Ovary (tissue), 9 donors: ENCODE data around the gene ANO1. TPM values are rescaled to one million over a fixed set of nuclear protein-coding genes. Genes with fewer than 3 reads are reported as not detected.

Experiments used
- DNase-seq, 5 donors: peaks; one replicate each; pipeline ENCODE4 v3.0.0-alpha.2; 2019 to 2020
- H3K27ac ChIP-seq, 2 donors: fragments of 200-600 bp; one replicate each; pipeline versions ENCODE4 v1.5.1 to v1.8.0; 2019 to 2022
- H3K27me3 ChIP-seq: fragments of 200-600 bp; one replicate; pipeline ENCODE4 v1.8.0; 2022
- H3K36me3 ChIP-seq: fragments of 200-600 bp; sonication (generic); one replicate; pipeline ENCODE4 v1.5.1; 2019
- H3K4me1 ChIP-seq: one replicate; pipeline ENCODE4 v1.8.1; 2013; ENCODE audit warnings: mild to moderate bottlenecking, moderate library complexity; ENCODE audit not compliant: insufficient read depth
- H3K4me3 ChIP-seq: fragments of 200-600 bp; sonication (generic); one replicate; pipeline ENCODE4 v1.5.1; 2017
- H3K9me3 ChIP-seq, 2 donors: fragments of 200-600 bp in 1 of 2; sonication (generic) in 1 of 2; one replicate each; pipeline versions ENCODE4 v1.5.1 to v1.8.1; 2013 to 2019; ENCODE audit warnings: mild to moderate bottlenecking in 1 of 2, moderate library complexity in 1 of 2
- EP300 ChIP-seq: sonication (generic); formaldehyde crosslinking; IDR thresholded peaks from one replicate; pipeline ENCODE4 v1.6.1; 2017; ENCODE audit warnings: antibody characterized with exemption
- POLR2A ChIP-seq: fragments of 450-650 bp; IDR thresholded peaks from one replicate; pipeline ENCODE4 v1.6.1; 2017; ENCODE audit warnings: antibody characterized with exemption, mild to moderate bottlenecking, moderate library complexity
- WGBS, 3 donors: extraction: QIAGEN DNeasy Blood & Tissue Kit in 1 of 3; methylation state at CpG; one replicate each; pipeline versions ENCODE4 v1.1.5 to v1.1.7; 2013 to 2017; 5-methylcytosine and 5-hydroxymethylcytosine counted together
- intact Hi-C, 4 donors: fragments of 100-400 bp; cut with DNase I; formaldehyde crosslinking; loops; one replicate each; pipeline versions ENCODE4 v1.11.0 to v1.15.1; 2022 to 2023
- polyA plus RNA-seq, 2 donors: library from polyadenylated mRNA; stranded (reverse); fragments of 200-250 nt in 1 of 2; fragments of 350-450 nt in 1 of 2; fragmentation: Illumina TruSeq in 1 of 2; extraction: RNeasy Lipid Tissue Mini Kit (QIAGEN cat#74804) in 1 of 2; gene quantifications; one replicate each; pipeline ENCODE4 v1.2.3, GENCODE V29; 2013 to 2014
- total RNA-seq, 7 donors: library from RNA; depleted of rRNA in 2 of 7; stranded (reverse); fragments of >200 nt in 2 of 7; fragmentation: NEBNext Ultra II Directional in 3 of 7; extraction: Animal tissue kit (Norgen Biotek cat#: 25700) in 3 of 7; gene quantifications; one replicate each; pipeline versions ENCODE4 v1.1.0 to v1.2.4, GENCODE V29; 2016 to 2023
- TF ChIP-seq, protein P1 (sequence below), 3 donors: fragments of 450-650 bp in 2 of 3; fragments of 200-600 bp in 1 of 3; IDR thresholded peaks; one replicate each; pipeline versions ENCODE4 v1.5.1 to v1.8.0; 2016 to 2022; ENCODE audit warnings: antibody characterized with exemption in 3 of 3, mild to moderate bottlenecking in 1 of 3
- donor health status: DM: no; HTN: no; CAD: no; lungs with moderate emphysema.
- donor health status: DM: no; HTN: no; CAD: no.
- donor health status: Bipolar disorder and iron deficiency.
- donor health status: DM: yes; HTN: yes; CAD: no.
- donor health status: DM: no; HTN: no; CAD: no.
- donor health status: DM: yes; HTN: yes; CAD: no.

Gene ANO1
- total and polyA plus RNA-seq, 9 donors: 1.7 to 59.1 (median 8.6) TPM

DNA sequence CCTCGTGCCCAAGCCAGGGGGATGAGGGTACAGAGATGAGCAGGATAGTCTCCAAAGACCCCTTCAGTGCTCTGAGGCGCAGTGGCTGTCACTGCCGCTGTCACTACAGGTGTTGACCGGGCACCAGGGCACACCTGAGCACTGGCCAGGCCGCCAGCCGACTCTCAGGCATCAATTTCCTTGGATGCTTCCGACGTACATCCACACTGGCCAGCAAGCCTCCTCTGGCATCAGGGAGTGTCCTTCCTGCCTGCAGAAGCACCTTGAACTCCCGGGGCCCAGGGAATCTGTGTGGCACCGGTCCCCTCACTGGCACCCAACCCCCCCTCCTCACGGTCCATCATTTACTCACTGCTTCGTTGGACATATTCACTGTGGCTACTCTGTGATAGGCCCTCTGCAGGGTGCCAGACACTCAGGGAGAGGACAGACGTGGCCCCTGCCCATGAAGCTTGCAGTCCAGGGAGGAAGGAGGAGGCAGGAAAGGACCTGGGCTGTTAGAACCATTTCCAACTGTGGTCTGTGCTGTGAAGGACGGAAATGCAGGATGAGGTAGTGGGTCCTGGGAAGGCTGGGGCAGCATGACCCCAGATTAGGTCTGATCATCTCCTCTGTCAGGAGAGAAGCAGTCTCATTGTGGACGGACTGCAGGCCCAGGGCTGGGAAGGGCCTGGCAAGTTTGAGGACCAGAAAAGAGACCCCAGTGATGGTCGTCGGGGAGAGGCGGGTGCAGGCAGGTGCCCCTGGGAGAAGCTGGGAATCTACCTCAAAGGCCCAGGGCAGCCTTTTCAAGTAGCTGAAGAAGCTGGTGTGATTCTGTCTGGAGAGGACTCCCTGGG is 46.3 kb upstream of the ANO1 start:
- 79 to 80% (median 79%) methylated on average over 18 of the region's 18 CpGs for WGBS, 3 donors
- H3K9me3 ChIP-seq: no peaks in the 10 kb centered on the region
- TF ChIP-seq POLR2A (no peak), EP300 (no peak)
- TF ChIP-seq, protein P1, sequence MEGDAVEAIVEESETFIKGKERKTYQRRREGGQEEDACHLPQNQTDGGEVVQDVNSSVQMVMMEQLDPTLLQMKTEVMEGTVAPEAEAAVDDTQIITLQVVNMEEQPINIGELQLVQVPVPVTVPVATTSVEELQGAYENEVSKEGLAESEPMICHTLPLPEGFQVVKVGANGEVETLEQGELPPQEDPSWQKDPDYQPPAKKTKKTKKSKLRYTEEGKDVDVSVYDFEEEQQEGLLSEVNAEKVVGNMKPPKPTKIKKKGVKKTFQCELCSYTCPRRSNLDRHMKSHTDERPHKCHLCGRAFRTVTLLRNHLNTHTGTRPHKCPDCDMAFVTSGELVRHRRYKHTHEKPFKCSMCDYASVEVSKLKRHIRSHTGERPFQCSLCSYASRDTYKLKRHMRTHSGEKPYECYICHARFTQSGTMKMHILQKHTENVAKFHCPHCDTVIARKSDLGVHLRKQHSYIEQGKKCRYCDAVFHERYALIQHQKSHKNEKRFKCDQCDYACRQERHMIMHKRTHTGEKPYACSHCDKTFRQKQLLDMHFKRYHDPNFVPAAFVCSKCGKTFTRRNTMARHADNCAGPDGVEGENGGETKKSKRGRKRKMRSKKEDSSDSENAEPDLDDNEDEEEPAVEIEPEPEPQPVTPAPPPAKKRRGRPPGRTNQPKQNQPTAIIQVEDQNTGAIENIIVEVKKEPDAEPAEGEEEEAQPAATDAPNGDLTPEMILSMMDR (IDR thresholded peaks at IDR 0.05): no peak
- H3K4me1 ChIP-seq: no peaks in the 10 kb centered on the region
- no peak for DNase-seq
- H3K4me3 ChIP-seq: no peak overlapping the region
- no peaks in the 10 kb centered on the region for H3K27me3 ChIP-seq
- intact Hi-C loops: no loop called here
- no peaks in the 10 kb centered on the region for H3K36me3 ChIP-seq
- no peak overlapping the region for H3K27ac ChIP-seq

GRCh38 chr11:70032470-70032795 is 45.7 kb upstream of the ANO1 start:
- Histone ChIP-seq H3K9me3 (no peaks in the 10 kb centered on the region), H3K4me1 (no peaks in the 10 kb centered on the region), H3K4me3 (no peak overlapping the region), H3K27ac (no peak overlapping the region), H3K36me3 (no peaks in the 10 kb centered on the region), H3K27me3 (no peaks in the 10 kb centered on the region)
- WGBS, 3 donors: 46 to 69% (median 60%) methylated on average over 6 of the region's 6 CpGs
- TF ChIP-seq, protein P1 (IDR thresholded peaks at IDR 0.05): no peak
- no peak for TF ChIP-seq EP300
- DNase-seq: no peak
- intact Hi-C loops: no loop called here

GRCh38 chr11:70032943-70033710 is 45.0 kb upstream of the ANO1 start:
- no peak for DNase-seq
- WGBS, 3 donors: 83 to 85% (median 84%) methylated on average over 19 of the region's 19 CpGs
- TF ChIP-seq, protein P1 (IDR thresholded peaks at IDR 0.05): no peak
- TF ChIP-seq EP300: no peak
- TF ChIP-seq POLR2A: no peak
- Histone ChIP-seq H3K27me3 (no peaks in the 10 kb centered on the region), H3K9me3 (no peaks in the 10 kb centered on the region), H3K4me1 (no peaks in the 10 kb centered on the region), H3K36me3 (no peaks in the 10 kb centered on the region), H3K27ac (no peak overlapping the region), H3K4me3 (no peak overlapping the region)
- intact Hi-C loops: no loop called here

GRCh38 chr11:70033711-70034070 is 44.4 kb upstream of the ANO1 start:
- no peak for DNase-seq

More at GRCh38 chr11:70033711-70034070, 44.4 kb upstream of the ANO1 start:
- Histone ChIP-seq H3K36me3 (no peaks in the 10 kb centered on the region), H3K27ac (no peak overlapping the region), H3K27me3 (no peaks in the 10 kb centered on the region), H3K9me3 (no peaks in the 10 kb centered on the region), H3K4me3 (no peak overlapping the region), H3K4me1 (no peaks in the 10 kb centered on the region)
- WGBS, 3 donors: 86 to 89% (median 88%) methylated on average over 4 of the region's 4 CpGs
- intact Hi-C loops: no loop called here
- no peak for TF ChIP-seq POLR2A
- TF ChIP-seq EP300: no peak
- TF ChIP-seq, protein P1 (IDR thresholded peaks at IDR 0.05): no peak
